Testis (tissue), 5 donors: ENCODE data around the gene APCDD1L. TPM values are rescaled to one million over a fixed set of nuclear protein-coding genes. Genes with fewer than 3 reads are reported as not detected.

Experiments
- DNase-seq: peaks from one replicate; pipeline ENCODE4 v3.0.0-alpha.2; 2019
- H3K27ac ChIP-seq, 2 donors: fragments of 200-600 bp; sonication (generic); one replicate each; pipeline ENCODE4 v1.5.1; 2019
- H3K27me3 ChIP-seq: fragments of 200-600 bp; sonication (generic); one replicate; pipeline ENCODE4 v1.5.1; 2019
- H3K36me3 ChIP-seq: fragments of 200-600 bp; sonication (generic); one replicate; pipeline ENCODE4 v1.5.1; 2017; ENCODE audit warnings: low read depth; ENCODE audit errors: missing control alignments
- H3K4me1 ChIP-seq: fragments of 200-600 bp; sonication (generic); one replicate; pipeline ENCODE4 v1.5.1; 2019
- H3K4me3 ChIP-seq, 2 donors: fragments of 200-600 bp; sonication (generic); one replicate each; pipeline ENCODE4 v1.5.1; 2017 to 2019
- H3K9me3 ChIP-seq: fragments of 200-600 bp; sonication (generic); one replicate; pipeline ENCODE4 v1.5.1; 2017
- POLR2A ChIP-seq: fragments of 450-650 bp; IDR thresholded peaks from one replicate; pipeline ENCODE4 v1.6.1; 2017; ENCODE audit warnings: antibody characterized with exemption, mild to moderate bottlenecking, moderate library complexity
- WGBS, 2 donors: methylation state at CpG; one replicate each; pipeline ENCODE4 v1.1.5; 2018; 5-methylcytosine and 5-hydroxymethylcytosine counted together
- intact Hi-C: fragments of 100-400 bp; cut with DNase I; formaldehyde crosslinking; loops from one replicate; pipeline ENCODE4 v1.15.1; 2023; ENCODE audit warnings: low total_unique reads
- long read RNA-seq, 2 donors: transcript quantifications; one replicate each; lab custom pipeline, GENCODE V29; 2026
- polyA plus RNA-seq: library from polyadenylated mRNA; stranded (reverse); fragments of 350-450 nt; fragmentation: Illumina TruSeq; extraction: RNeasy Lipid Tissue Mini Kit (QIAGEN cat#74804); gene quantifications from one replicate; pipeline ENCODE4 v1.2.3, GENCODE V29; 2014; ENCODE audit warnings: low read depth, low replicate concordance; ENCODE audit not compliant: insufficient read depth
- total RNA-seq, 2 donors: library from RNA; depleted of rRNA; stranded (reverse); fragments of >200 nt; gene quantifications; one replicate each; pipeline ENCODE4 v1.2.3, GENCODE V29; 2016
- TF ChIP-seq, protein P1 (sequence below), 3 experiments: fragments of 450-650 bp in 2 of 3; fragments of 200-600 bp in 1 of 3; sonication (generic) in 1 of 3; IDR thresholded peaks; one replicate each; pipeline ENCODE4 v1.5.1; 2016 to 2019; ENCODE audit warnings: antibody characterized with exemption in 3 of 3, mild to moderate bottlenecking in 2 of 3, moderate library complexity in 1 of 3

Gene APCDD1L
- total RNA-seq (under 1 TPM in 1 of 2 donors, not detected in 1; 0.12 TPM), polyA plus RNA-seq (0.20 TPM)
- long read RNA-seq, donor 1, result 0 reads
- long read RNA-seq, donor 2, result 0 reads

DNA sequence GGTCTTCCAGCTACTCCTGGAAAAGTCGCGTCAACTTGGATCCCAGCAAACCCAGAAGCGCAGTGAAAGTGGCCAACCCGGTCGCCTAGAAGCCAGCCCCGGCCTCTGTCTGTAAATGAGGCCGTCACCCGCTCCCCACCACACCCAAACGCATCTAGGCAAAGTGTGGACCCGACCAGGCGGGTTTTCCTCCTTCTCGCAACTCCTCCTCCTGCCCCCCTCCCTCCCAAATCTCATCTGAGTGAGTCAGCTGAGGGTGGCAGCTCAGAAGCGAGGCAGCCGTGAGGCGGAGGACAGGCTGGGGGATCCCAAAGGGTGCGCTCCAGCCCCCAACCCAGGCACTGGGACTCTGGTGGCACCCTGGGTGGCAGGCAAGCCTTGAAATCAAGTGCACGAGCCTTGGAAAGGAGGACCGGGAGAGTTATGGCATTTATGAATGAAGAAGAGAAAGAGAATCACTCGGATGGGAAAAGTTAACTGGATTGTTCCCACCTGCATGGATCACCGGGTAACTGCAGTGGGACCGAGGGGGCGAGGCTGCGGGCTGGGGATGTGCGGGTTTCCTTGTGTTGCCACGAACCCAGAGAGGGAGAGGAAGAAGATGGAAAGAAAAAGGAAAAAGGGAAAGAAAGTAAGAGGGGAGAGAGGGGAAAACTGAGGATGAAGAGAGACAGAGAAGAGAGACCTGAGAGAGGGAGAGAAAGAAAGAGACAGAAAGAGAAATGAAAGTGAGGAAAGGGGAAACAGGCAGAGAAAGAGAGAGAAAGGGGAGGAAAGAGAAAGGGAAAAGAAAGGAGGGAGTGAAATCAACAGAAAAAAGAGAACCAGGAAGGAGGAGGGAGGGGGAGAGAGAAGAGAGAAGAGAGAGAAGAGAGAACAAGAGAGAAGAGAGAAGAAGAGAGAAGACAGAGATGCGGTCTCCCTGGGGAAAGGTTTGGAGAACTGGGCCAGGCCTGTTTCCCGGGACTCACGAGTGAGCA, at the start of gene APCDD1L:
Gene APCDD1L, minus strand, starts transcription at position 167 of the 980 bp plus-strand sequence. CDS start 692 bp downstream, outside the sequence.
- 42 to 61% methylated on average over 27 of the region's 28 CpGs for WGBS, 2 donors
- H3K36me3 ChIP-seq, result no peaks in the 10 kb centered on the region
- no peaks in the 10 kb centered on the region for H3K9me3 ChIP-seq
- no peak for DNase-seq
- no peaks in the 10 kb centered on the region for H3K4me1 ChIP-seq
- intact Hi-C loops, result no loop called here
- H3K27ac ChIP-seq, result no peak within 1 kb of the TSS
- TF ChIP-seq POLR2A, result no peak
- TF ChIP-seq, protein P1, sequence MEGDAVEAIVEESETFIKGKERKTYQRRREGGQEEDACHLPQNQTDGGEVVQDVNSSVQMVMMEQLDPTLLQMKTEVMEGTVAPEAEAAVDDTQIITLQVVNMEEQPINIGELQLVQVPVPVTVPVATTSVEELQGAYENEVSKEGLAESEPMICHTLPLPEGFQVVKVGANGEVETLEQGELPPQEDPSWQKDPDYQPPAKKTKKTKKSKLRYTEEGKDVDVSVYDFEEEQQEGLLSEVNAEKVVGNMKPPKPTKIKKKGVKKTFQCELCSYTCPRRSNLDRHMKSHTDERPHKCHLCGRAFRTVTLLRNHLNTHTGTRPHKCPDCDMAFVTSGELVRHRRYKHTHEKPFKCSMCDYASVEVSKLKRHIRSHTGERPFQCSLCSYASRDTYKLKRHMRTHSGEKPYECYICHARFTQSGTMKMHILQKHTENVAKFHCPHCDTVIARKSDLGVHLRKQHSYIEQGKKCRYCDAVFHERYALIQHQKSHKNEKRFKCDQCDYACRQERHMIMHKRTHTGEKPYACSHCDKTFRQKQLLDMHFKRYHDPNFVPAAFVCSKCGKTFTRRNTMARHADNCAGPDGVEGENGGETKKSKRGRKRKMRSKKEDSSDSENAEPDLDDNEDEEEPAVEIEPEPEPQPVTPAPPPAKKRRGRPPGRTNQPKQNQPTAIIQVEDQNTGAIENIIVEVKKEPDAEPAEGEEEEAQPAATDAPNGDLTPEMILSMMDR (IDR thresholded peaks at IDR 0.05), result no peak
- no peaks in the 10 kb centered on the region for H3K27me3 ChIP-seq
- H3K4me3 ChIP-seq, result peak within 1 kb of the TSS in 1 of 2 donors; percentile 27

DNA sequence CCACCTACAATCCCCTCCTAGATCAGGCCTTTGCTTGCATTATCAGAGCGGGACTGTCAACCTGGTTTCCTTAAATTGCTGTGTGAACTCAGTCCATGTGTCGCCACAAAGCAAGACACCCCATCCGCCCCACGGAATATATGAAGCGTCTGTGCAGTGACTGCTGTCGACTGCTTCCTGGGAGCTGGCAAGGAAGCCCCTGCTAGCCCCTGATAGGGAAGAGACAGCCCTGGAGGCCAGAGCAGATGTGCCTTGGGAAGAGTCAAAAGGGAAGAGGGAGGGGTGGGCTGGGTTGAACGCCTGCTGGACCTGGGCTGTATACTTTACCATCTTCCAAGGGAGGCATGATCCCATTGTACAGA, 44.1 kb upstream of the APCDD1L start:
- intact Hi-C loops, result no loop called here
- H3K36me3 ChIP-seq, result no peaks in the 10 kb centered on the region
- no peaks in the 10 kb centered on the region for H3K9me3 ChIP-seq
- no peaks in the 10 kb centered on the region for H3K27me3 ChIP-seq
- H3K4me1 ChIP-seq, result no peaks in the 10 kb centered on the region
- no peak for DNase-seq
- no peak for TF ChIP-seq POLR2A
- TF ChIP-seq, protein P1 (IDR thresholded peaks at IDR 0.05), result no peak
- H3K4me3 ChIP-seq, result no peak overlapping the region
- WGBS, 2 donors, result 92 to 95% methylated on average over 7 of the region's 7 CpGs
- H3K27ac ChIP-seq, result no peak overlapping the region

DNA sequence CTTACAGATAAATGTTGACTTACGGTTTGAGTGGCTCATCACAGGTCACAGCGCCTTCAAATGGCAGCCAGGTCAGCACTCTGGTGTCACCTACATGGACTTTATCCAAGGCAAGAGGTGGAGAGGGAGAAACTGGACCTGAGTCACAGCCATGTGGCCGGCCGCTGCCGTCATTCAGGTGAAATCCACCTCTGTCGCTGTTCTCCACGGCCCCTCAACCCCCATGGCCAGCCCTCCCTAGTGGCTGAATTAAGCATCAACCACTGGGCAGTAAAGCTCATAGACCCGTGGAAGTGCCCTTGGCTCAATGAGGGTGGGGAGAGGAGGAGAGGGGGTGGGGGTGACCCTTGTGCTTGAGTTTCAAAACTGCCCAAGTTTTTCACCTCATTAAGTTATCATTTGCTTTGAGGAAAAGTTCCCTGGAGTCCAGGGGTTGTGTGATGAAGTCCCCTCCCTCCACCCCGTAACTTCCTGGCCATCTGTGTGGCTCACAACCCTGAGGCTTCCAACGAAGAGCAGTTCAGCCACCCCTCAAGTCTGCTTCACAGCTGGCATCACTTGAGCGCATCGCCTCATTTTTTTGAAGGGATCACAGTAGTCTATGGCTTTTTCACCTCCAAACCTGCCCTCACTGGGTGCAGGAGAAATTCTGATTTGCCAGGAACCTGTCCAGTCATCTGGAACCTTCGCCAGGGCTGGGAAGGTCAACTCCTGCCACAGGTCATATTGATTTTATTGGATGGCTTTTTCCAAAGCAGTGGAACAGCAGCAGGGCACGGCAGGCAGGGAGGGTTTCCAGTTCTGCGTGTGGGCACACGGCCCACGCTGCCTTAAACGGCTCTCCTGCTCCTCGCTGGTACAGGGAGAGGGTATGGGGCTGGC, 43.5 kb upstream of the APCDD1L start:
- Histone ChIP-seq H3K27ac (no peak overlapping the region), H3K36me3 (no peaks in the 10 kb centered on the region), H3K27me3 (no peaks in the 10 kb centered on the region), H3K4me3 (no peak overlapping the region), H3K9me3 (no peaks in the 10 kb centered on the region), H3K4me1 (no peaks in the 10 kb centered on the region)
- TF ChIP-seq, protein P1 (IDR thresholded peaks at IDR 0.05), result no peak
- no peak for TF ChIP-seq POLR2A
- no peak for DNase-seq
- intact Hi-C loops, result no loop called here
- WGBS, 2 donors, result 84 to 92% methylated on average over 18 to 19 of the region's 19 CpGs

DNA sequence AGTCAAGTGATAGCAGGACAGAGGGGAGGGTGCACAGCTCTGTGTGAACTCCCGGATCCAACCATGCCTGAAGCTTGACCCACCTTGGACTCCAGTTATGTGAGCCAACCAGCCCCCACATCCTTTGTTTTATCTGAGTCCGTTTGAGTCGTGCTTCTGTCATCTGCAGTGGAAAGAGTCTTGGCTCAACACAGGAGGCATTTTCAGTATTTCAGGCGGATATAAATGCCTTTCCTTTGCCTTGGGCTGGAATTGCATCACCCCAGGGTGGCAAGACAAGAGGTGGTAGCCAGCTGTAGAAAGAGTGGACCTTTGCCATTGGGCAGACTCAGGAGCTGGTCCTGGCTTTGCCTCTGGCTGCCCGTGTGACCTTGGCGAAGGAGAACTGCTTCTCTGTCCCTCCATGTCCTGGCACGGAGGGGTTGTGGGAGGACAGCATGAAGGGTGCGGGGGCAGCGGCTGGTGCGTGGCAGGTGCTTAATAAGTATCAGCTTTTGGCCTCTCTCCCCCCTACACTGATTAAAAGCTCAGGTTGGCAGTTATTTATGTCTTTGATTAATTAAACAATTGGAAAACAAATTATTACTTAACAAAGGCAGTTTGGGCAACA, 42.6 kb upstream of the APCDD1L start:
- Histone ChIP-seq H3K36me3 (no peaks in the 10 kb centered on the region), H3K9me3 (no peaks in the 10 kb centered on the region), H3K27me3 (no peaks in the 10 kb centered on the region), H3K4me1 (no peaks in the 10 kb centered on the region), H3K27ac (no peak overlapping the region), H3K4me3 (no peak overlapping the region)
- TF ChIP-seq POLR2A, result no peak
- TF ChIP-seq, protein P1 (IDR thresholded peaks at IDR 0.05), result no peak
- 51 to 89% methylated on average over 10 of the region's 10 CpGs for WGBS, 2 donors
- intact Hi-C loops, result no loop called here
- peak; percentile 75 for DNase-seq
